Hematopoietic multipotent progenitor cell (in vitro differentiated cells): Measurements from ENCODE around the gene DSG2. TPM values are rescaled to one million over a fixed set of nuclear protein-coding genes. Genes with fewer than 3 reads are reported as not detected.
"Not testable (repeated sequence)": the region's sequence is repeated elsewhere in the genome, so short reads cannot be mapped to it uniquely, and the experiment has no call there.

Experiments used
- DNase-seq, 3 donors: peaks; one replicate each; pipeline ENCODE4 v3.0.0-alpha.2; 2011 to 2015; ENCODE audit warnings: low read depth in 2 of 3, low spot score in 2 of 3
- total RNA-seq: library from RNA; depleted of rRNA; stranded (reverse); fragments of >200 nt; gene quantifications from one replicate; pipeline ENCODE4 v1.2.3, GENCODE V29; 2012

Gene DSG2
- total RNA-seq, 1 donor, result 16.7 TPM

DNA sequence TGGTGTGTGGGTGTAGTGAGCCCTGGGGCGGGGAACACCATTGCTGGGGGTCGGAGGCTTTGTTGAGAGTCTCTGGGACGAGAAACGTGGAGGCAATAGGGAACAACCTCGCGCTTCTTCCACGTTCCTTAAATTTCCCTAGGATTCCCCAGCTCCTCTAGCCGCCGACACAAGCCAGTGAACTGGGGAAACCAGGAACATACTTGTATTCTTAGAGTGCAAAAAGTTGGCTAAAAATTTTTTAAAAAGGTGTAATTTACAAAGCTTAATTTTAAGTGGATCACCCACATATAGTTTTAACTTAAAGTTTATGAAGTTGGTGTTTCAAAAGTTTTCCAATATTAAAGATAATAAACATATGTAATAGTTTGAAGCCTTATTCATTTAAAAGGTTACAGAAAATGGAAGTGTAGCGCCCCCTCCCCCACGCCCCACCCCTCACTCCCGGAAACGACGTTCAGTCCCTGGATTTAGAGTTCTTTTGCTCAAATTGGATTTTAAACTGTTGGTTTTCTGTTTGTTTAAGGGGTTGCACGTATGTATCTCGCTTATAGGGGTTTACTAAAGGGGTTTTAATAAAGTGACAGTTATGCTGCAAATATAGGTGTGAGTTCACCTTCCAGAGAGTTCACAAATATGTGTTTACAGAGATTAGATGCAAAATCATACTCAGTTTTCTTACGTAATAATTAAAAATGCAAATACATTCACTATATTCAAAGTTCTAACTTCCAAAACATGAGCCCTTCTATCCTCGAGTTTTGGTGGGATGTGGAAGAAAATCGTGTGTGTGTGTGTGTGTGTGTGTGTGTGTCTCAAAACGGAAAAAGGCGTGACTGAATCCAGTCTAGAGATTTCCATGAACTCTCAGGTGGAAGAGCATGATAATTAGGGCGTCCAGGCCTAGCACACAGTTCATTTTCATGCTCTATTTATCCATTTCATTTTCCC is 872 bp downstream of the DSG2 start:
- DNase-seq, result peak in 1 of 3 donors; percentile 21

DNA sequence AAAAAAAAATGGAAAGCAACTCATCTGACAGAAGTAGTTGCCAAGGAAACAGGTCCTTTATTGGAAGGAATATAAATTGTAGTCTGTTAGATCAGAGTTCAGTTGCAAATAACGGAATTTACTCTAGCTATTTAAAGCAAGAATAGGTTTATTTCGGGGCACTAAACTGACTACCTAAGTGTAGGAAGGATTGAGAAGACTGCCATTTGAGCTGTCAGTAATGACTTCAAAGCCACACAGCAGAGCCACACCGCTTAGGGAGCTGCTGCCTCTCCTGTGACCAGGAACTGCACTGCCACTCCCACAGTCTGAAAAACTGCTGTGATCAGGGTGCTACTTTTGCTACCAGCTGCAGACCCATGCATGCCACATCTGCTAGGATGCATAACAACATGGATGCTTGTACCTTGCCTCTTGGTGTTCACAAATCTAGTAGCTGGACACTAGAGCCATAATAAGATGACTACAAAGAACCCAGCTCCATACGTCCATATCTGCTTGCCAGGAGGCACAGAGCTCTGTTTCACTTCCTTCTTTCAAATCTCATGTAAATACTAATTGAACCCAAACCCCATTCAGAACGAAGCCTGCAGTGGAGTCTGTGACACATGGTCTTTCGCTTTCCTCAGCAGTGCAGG is 2.2 kb downstream of the DSG2 start:
- peak in 1 of 3 donors; percentile 8 for DNase-seq

- DNase-seq, result no peak
Observed at GRCh38 chr18:31503011-31503410, 5.0 kb downstream of the DSG2 start.

DNA sequence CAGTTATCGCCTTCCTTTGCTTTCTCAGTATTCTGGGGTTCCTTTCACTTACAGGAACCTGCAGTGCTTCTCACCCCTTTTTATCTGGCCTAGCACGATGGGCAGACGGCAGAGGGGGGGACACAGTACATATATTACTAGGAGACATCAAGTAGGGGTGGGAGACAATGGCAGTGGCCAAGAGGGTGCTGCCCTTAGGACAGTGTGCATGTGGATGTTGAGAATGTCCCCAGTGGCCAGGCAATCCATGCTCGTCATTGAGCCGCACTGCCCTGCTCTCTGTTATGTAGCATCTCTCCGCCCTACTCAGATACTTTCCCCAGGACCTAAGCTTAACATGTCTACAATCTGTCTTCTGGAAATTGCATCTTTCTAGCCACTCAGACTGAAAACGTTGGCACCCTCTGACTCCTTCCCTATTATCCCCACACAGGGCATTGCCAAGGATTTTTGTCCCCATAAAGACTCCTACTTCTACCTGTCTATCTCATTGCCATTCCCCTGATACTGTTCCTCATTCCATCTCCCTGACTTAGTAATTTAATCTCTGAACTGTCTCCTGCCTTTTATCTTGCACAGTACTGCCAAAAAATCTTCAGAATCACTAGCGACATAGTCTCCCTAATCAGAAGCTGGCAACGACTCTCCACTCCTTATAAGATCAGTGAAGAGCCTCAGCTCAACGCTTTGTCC is 6.6 kb downstream of the DSG2 start:
- DNase-seq, result no peak

GRCh38 chr18:31505156-31505555 is 7.2 kb downstream of the DSG2 start:
- peak in 1 of 3 donors; percentile 9 for DNase-seq

GRCh38 chr18:31506024-31506742 is 8.2 kb downstream of the DSG2 start:
- no peak for DNase-seq

DNA sequence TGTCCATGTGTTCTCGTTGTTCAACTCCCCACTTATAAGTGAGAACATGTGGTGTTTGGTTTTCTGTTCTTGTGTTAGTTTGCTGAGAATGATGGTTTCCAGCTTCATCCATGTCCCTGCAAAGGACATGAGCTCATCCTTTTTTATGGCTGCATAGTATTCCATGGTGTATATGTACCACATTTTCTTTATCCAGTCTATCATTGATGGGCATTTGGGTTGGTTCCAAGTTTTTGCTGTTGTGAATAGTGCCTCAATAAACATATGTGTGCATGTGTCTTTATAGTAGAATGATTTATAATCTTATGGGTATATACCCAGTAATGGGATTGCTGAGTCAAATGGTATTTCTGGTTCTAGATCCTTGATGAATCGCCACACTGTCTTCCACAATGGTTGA is 9.1 kb downstream of the DSG2 start:
- not testable (repeated sequence) for DNase-seq

DNA sequence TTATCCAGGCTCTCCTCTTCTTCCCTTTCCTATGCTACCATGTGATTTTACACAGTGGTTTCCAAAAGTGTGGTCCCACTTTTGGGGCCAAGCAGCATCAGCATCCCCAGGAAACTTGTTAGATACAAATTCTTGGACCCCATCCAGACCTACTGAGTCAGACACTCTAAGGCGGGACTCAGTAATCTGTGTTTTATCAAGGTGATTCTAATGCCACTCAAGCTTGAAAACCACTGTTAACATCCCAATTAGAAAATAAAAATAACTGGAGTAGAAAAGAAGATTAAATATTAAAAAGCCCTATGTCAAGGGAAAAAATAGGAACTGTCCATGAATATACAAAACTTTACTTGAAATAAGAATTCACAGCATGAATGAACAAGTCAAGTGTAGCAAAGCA is 10.8 kb downstream of the DSG2 start:
- no peak for DNase-seq

DNA sequence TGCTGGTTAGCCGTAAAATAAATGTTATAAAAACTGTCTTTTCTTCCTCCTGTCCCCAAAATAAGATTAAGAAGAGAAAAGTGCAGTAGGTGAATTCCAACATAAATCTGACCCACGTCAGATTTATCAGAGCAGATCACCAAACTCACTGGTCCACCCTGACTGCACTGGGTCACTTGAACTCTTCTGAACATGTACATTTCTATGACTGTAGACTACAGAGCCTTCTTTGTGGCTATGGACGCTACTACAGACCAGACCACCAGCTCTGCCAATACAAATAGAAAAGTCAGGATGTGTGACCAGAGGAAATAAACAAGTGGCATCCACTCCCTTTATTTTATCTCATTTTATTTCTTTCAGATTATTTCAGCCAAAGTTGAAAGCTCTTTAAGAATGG is 11.6 kb downstream of the DSG2 start:
- no peak for DNase-seq

DNA sequence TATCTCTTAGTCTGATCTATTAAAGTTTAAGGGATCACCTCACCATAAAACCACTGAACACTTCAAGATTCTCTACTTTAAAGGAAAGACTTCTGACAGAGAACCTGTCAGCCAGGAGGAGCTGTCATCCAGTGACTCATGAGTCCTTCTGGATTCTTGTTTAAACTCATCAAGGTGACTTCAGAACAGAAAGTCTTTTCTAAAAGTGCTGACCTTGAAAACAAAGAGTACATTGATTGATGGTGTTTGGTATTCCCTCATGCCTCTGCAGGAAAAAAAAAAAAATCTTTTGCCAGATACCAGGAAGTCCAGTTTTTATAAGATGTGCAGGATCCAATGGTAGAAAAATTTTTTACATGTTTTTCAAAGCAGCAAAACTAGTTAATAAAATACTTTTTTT is 12.3 kb downstream of the DSG2 start:
- DNase-seq, result no peak

DNA sequence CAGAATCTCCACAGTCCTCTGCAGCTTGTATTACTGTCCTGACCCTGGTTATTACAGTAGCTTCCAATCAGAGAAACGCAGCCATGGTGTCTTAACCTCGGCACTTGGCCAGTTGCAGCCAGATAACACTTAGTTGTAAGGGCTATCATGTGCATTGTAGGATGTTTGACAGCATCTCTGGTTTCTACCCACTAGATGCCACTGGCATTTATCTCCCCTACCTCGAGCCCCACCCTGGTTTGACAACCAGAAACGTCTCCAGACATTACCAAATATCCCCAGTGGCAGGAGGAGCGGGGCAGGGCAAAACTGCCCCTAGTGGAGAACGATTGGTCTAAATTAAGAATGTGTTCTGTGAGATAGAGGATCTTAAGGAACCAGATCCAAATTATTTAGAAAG is 13.1 kb downstream of the DSG2 start:
- peak in 1 of 3 donors; percentile 15 for DNase-seq

DNA sequence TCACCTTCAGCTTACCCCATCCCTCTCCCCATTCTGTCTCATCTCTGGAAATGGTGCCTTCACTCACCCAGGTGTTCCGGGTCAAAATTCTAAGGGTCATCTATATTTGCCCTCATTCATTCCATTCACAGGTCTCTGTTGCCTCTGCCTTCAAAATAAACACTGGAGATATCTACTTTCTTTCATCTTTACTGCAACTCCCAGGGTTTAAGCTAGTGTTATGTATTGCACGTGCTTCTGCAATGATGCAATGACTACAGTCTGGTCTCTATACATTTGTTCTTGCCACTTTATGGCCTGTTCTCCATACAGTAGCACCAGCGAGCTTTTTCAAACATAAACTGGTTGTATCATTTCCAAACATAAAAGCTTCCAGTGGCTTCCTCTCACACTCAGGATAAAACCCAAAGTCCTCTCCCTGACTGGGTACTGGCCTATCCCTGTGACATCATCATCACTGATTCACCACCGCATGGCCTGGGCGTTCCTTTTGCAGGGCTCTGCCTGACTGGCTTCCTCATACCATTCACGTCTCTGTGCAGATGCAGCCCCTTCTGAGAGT is 14.3 kb downstream of the DSG2 start:
- no peak for DNase-seq

GRCh38 chr18:31513189-31513935 is 15.4 kb downstream of the DSG2 start:
- DNase-seq, result no peak

DNA sequence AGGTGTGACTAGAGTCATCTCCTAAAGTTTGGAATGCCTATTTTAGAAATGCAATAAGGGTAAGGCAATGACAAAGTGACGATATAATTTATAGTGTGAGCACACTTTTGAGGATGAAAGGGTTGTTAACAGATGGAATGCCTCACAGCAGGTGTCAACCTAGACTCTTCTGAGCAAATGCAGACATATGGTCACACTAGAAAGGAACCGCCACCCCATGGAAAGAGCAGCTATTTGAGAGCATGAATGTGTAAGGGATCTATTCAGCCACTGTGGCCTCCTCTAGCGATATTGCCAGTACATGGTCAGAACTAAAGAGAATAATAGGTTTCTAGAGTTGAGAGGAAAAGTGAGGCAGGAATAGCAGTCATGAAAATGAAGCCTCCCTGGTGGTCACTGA is 18.5 kb downstream of the DSG2 start:
- no peak for DNase-seq

- no peak for DNase-seq
Observed at GRCh38 chr18:31526374-31526773, 28.4 kb downstream of the DSG2 start.

DNA sequence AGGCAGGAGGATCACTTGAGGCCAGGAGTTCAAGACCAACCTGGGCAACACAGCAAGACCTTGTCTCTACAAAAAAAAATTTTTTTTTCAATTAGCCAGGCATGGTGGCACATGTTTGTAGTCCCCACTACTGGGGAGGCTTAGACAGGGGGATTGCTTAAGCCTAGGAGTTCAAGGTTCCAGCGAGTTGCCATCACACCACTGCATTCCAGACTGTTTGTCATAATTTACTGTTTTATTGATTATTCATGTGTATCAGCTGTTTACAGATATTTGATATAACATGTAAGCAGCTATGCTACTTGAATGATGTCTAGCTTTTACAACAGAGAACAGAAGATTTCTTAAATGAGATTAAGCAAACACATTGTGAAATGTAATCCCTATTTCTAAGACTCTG is 35.3 kb downstream of the DSG2 start:
- no peak for DNase-seq

DNA sequence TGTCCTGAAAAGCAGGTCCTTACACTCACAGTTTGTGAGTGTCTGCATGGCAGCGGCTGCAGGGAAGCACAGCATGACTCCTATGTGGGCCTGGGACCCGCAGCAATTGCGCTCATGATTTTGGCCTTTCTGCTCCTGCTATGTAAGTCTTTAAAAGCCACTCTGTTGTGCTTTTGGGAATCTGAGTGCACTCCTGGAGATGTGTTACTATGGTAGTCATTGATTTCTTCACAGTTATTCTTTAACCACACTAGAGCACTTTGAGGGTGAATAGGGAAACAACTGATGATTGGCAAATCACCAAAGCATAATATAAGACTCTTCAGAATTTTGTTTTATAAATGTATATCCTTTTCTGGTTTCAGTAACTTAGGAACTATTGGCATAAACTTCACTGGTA is 40.9 kb downstream of the DSG2 start:
- no peak for DNase-seq

GRCh38 chr18:31546476-31546875 is 48.5 kb downstream of the DSG2 start:
- no peak for DNase-seq

GRCh38 chr18:31548853-31549252 is 50.9 kb downstream of the DSG2 start:
- no peak for DNase-seq

DNA sequence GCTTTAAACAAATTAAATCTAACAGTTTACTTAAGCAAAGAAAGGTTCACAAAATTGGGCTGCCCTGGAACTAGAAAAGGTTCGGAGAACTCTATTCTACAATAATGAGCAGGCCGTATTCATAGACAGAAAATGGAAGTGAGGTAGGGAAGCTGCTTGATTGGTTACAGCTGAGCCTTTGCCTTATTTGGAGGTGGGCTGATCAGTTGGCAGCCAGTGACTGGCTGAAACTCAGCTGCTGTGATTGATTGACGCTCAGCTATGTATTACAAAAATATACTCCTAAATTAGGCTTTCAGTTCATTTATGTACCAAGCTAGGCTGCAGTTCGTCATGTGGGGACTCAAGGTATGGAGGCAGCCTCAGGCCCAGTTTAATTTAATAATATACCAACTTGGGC is 51.4 kb downstream of the DSG2 start:
- no peak for DNase-seq
